Measurements from ENCODE around the gene SPOP. TPM values are rescaled to one million over a fixed set of nuclear protein-coding genes. Genes with fewer than 3 reads are reported as not detected.

The SPOP gene
- total RNA-seq, 1 donor from 2014 or later: 60.3 TPM

GRCh38 chr17:49600949-49601348 is 76.9 kb downstream of the SPOP start:
- Mint-ChIP-seq H3K4me3 (no peak overlapping the region), H3K36me3 (ENCODE audit: low read depth) (peaks cover 10% of the 10 kb centered on the region), H3K27ac (ENCODE audit: unreplicated experiment) (no peak overlapping the region), H3K9me3 (no peaks in the 10 kb centered on the region), H3K4me1 (peaks cover 23% of the 10 kb centered on the region), H3K27me3 (ENCODE audit: low read depth) (no peaks in the 10 kb centered on the region)
- no peak for TF ChIP-seq CTCF (conservative IDR thresholded peaks at IDR 0.05)
- DNase-seq (ENCODE audit: low read depth, low spot score): no peak

GRCh38 chr17:49598918-49599317 is 79.0 kb downstream of the SPOP start:
- H3K27me3 Mint-ChIP-seq (ENCODE audit: low read depth): no peaks in the 10 kb centered on the region
- DNase-seq (ENCODE audit: low read depth, low spot score): no peak
- H3K36me3 Mint-ChIP-seq (ENCODE audit: low read depth): peaks cover 6% of the 10 kb centered on the region
- H3K4me1 Mint-ChIP-seq: peaks cover 23% of the 10 kb centered on the region
- no peak overlapping the region for H3K4me3 Mint-ChIP-seq
- TF ChIP-seq CTCF (conservative IDR thresholded peaks at IDR 0.05): no peak
- no peaks in the 10 kb centered on the region for H3K9me3 Mint-ChIP-seq
- no peak overlapping the region for H3K27ac Mint-ChIP-seq (ENCODE audit: unreplicated experiment)

DNA sequence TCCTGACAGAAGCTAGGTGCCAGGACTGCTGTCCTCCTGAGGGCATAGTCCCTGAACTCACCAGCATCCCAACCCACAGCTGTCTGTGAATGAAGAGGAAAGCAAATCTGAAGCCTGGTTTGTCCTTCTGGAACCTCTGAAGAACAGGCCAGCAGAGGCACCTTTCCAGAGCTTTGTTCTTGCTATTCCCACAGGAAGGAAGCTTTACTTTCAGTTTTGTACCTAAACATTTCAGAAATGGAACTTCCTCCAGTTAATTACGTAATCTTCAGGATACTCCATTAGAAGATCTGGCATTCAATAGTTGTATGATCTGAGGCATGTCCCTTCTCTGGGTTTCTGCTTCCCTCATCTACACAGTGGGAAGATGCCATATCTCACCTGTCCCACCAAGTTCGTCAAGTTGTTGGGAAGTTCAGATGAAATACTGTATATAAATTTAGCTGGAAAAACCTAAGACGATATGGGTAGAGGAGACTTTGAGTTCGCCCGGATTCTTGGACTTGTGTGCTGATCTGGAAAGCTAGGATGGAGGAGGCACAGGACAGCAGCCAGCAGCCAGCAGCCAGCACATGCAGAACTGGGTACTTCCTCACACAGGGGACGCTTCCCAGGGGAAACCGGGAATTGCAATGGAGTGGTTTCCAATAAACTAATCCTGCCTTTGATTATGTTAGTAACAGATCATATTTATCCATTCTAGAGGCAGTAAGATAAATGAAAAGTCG is 79.8 kb downstream of the SPOP start:
- no peak for TF ChIP-seq CTCF (conservative IDR thresholded peaks at IDR 0.05)
- Mint-ChIP-seq H3K9me3 (no peaks in the 10 kb centered on the region), H3K4me1 (peaks cover 14% of the 10 kb centered on the region), H3K36me3 (ENCODE audit: low read depth) (peaks cover 6% of the 10 kb centered on the region), H3K4me3 (no peak overlapping the region), H3K27me3 (ENCODE audit: low read depth) (no peaks in the 10 kb centered on the region), H3K27ac (ENCODE audit: unreplicated experiment) (no peak overlapping the region)
- DNase-seq (ENCODE audit: low read depth, low spot score): no peak

DNA sequence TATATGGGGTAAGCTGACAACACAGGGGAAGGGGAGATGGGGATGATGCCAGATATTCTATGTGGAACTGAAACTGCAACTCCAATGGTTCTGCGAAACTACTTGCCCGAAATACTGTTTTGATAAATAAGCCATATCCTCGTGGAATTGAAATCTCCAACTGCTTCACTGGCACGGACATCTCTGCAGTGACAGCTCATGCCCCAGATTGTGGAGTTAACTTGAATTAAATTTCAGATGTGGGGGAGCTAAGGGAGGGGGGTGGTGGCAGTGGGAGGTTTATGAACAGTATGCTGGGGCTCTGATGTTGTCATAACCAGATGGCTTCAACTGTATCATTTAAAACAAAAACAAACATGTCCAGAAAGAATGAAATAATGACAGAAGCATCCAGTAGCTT is 80.5 kb downstream of the SPOP start:
- H3K27ac Mint-ChIP-seq (ENCODE audit: unreplicated experiment): no peak overlapping the region
- no peak for TF ChIP-seq CTCF (conservative IDR thresholded peaks at IDR 0.05)

GRCh38 chr17:49596613-49597244 is 81.2 kb downstream of the SPOP start:
- no peak for TF ChIP-seq CTCF (conservative IDR thresholded peaks at IDR 0.05)
- no peak overlapping the region for H3K4me3 Mint-ChIP-seq
- H3K4me1 Mint-ChIP-seq: peaks cover under 1% of the 10 kb centered on the region
- H3K9me3 Mint-ChIP-seq: no peaks in the 10 kb centered on the region
- DNase-seq (ENCODE audit: low read depth, low spot score): no peak
- H3K27ac Mint-ChIP-seq (ENCODE audit: unreplicated experiment): no peak overlapping the region
- H3K36me3 Mint-ChIP-seq (ENCODE audit: low read depth): peaks cover 6% of the 10 kb centered on the region
- H3K27me3 Mint-ChIP-seq (ENCODE audit: low read depth): no peaks in the 10 kb centered on the region

More for the DNA sequence above, 80.5 kb downstream of the SPOP start:
- no peak for DNase-seq (ENCODE audit: low read depth, low spot score)
- peaks cover 6% of the 10 kb centered on the region for H3K36me3 Mint-ChIP-seq (ENCODE audit: low read depth)
- no peaks in the 10 kb centered on the region for H3K27me3 Mint-ChIP-seq (ENCODE audit: low read depth)
- no peak overlapping the region for H3K4me3 Mint-ChIP-seq
- H3K4me1 Mint-ChIP-seq: peaks cover 8% of the 10 kb centered on the region
- H3K9me3 Mint-ChIP-seq: no peaks in the 10 kb centered on the region
